Endothelial cell of umbilical vein (primary cell): ENCODE results near the gene DUSP3.

Experiments used
- EZH2 ChIP-seq: IDR thresholded peaks from 2 replicates; pipeline ENCODE4 v1.6.1; 2012; ENCODE audit warnings: borderline replicate concordance, low read depth, mild to moderate bottlenecking, moderate library complexity, low read length, inconsistent platforms; ENCODE audit not compliant: severe bottlenecking
- POLR2A ChIP-seq: IDR thresholded peaks from 2 replicates; pipeline ENCODE4 v1.6.1; 2012; ENCODE audit warnings: low read depth, mild to moderate bottlenecking, control low read depth, low read length
- TF ChIP-seq, protein P1 (sequence below), 2 donors: IDR thresholded peaks; 1 replicate in 1 of 2; 2 replicates in 1 of 2; pipeline ENCODE4 v1.5.1; 2011; ENCODE audit warnings: low read length in 2 of 2, mild to moderate bottlenecking in 2 of 2, moderate library complexity in 2 of 2, control low read depth in 1 of 2, inconsistent platforms in 1 of 2, low read depth in 1 of 2; ENCODE audit not compliant: insufficient read depth in 1 of 2; ENCODE audit errors: extremely low read depth in 1 of 2
- TF ChIP-seq, protein P2 (sequence below): IDR thresholded peaks from 2 replicates; pipeline ENCODE4 v1.6.1; 2011; ENCODE audit not compliant: insufficient read depth, insufficient read length

DNA sequence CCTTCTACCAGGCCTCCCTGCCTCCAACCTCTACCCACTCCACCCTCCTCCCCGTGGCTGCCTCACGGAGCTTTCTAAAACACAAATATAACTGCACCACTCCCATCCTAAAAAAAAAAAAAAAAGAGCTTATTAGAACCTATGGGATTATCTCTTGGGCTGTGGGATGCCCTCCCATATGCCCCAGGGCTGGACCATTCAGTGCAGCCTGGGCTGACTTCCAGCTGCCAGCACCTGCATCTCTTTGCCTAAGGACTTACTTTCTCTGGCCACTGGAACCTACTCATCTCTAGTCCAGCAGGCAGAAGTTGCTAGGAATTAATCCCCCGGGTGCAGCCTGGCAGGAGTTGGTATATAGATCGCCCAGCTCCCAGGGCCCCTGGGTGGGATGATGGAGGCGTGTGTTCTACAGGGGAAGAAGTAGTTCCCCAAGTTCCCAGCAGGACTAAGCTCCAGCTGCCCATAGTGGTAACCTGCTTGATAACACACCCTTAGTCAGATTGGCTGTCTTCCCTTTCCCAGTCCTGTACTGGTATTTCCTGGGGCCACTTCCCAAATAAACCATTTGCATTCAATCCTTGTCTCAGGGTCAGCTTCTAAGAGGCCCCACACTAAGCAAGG, 43.9 kb upstream of the DUSP3 start:
- TF ChIP-seq EZH2 (no peak), POLR2A (no peak)
- TF ChIP-seq, protein P1, sequence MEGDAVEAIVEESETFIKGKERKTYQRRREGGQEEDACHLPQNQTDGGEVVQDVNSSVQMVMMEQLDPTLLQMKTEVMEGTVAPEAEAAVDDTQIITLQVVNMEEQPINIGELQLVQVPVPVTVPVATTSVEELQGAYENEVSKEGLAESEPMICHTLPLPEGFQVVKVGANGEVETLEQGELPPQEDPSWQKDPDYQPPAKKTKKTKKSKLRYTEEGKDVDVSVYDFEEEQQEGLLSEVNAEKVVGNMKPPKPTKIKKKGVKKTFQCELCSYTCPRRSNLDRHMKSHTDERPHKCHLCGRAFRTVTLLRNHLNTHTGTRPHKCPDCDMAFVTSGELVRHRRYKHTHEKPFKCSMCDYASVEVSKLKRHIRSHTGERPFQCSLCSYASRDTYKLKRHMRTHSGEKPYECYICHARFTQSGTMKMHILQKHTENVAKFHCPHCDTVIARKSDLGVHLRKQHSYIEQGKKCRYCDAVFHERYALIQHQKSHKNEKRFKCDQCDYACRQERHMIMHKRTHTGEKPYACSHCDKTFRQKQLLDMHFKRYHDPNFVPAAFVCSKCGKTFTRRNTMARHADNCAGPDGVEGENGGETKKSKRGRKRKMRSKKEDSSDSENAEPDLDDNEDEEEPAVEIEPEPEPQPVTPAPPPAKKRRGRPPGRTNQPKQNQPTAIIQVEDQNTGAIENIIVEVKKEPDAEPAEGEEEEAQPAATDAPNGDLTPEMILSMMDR (IDR thresholded peaks at IDR 0.05; ENCODE audit: extremely low read depth in 1 of 2, insufficient read depth in 1 of 2, low read depth in 1 of 2, low read length in 2 of 2) = no peak
- TF ChIP-seq, protein P2, sequence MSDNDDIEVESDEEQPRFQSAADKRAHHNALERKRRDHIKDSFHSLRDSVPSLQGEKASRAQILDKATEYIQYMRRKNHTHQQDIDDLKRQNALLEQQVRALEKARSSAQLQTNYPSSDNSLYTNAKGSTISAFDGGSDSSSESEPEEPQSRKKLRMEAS = no peak
